HUDEP-2 (cell line): ENCODE measurements around the gene SLPI.

Source experiments
- DNase-seq, 76 experiments: peaks; one replicate each; lab custom pipeline; 2025; ENCODE audit not compliant: unreplicated experiment in 76 of 76; lab: John Stamatoyannopoulos, UW

SLPI gene

GRCh38 chr20:45279992-45280391 is 25.6 kb upstream of the SLPI start:
- DNase-seq: no peak

- DNase-seq: no peak
These were observed 21.0 kb upstream of the SLPI start for GRCh38 chr20:45275338-45275737.

- no peak for DNase-seq
These were observed 15.4 kb upstream of the SLPI start for GRCh38 chr20:45269754-45270270.

GRCh38 chr20:45269056-45269455 is 14.7 kb upstream of the SLPI start:
- no peak for DNase-seq

GRCh38 chr20:45268531-45268930 is 14.2 kb upstream of the SLPI start:
- DNase-seq: no peak

GRCh38 chr20:45266977-45267376 is 12.6 kb upstream of the SLPI start:
- no peak for DNase-seq

- DNase-seq: no peak
These were observed 9.3 kb upstream of the SLPI start for GRCh38 chr20:45263556-45264266.

GRCh38 chr20:45258664-45259063 is 4.3 kb upstream of the SLPI start:
- no peak for DNase-seq

GRCh38 chr20:45258259-45258658 is 3.9 kb upstream of the SLPI start:
- DNase-seq: no peak

GRCh38 chr20:45257711-45258110 is 3.3 kb upstream of the SLPI start:
- no peak for DNase-seq

- DNase-seq: no peak
These were observed 2.8 kb upstream of the SLPI start for GRCh38 chr20:45257161-45257560.

- no peak for DNase-seq
These were observed 1.1 kb downstream of the SLPI start for GRCh38 chr20:45253261-45253660.

- DNase-seq: no peak
These were observed 2.3 kb downstream of the SLPI start for GRCh38 chr20:45251884-45252560.

GRCh38 chr20:45248609-45249008 is 5.8 kb downstream of the SLPI start:
- DNase-seq: no peak

GRCh38 chr20:45247865-45248264 is 6.5 kb downstream of the SLPI start:
- no peak for DNase-seq

GRCh38 chr20:45246109-45246508 is 8.3 kb downstream of the SLPI start:
- no peak for DNase-seq

GRCh38 chr20:45238139-45238538 is 16.2 kb downstream of the SLPI start:
- DNase-seq: no peak

- DNase-seq: peak in 9 of 76 experiments; percentile 2 to 16 (median 4)
These were observed 18.4 kb downstream of the SLPI start for GRCh38 chr20:45235995-45236394.

- no peak for DNase-seq
These were observed 23.7 kb downstream of the SLPI start for GRCh38 chr20:45230631-45231030.

GRCh38 chr20:45229264-45230056 is 24.9 kb downstream of the SLPI start:
- DNase-seq: peak in 57 of 76 experiments; percentile 1 to 57 (median 38)

- no peak for DNase-seq
These were observed 28.1 kb downstream of the SLPI start for GRCh38 chr20:45226287-45226686.
